ENCODE results near the gene FGF18.

The FGF18 gene

GRCh38 chr5:171469326-171469725 is 49.9 kb downstream of the FGF18 start:
- Histone ChIP-seq H2AFZ (ENCODE audit: low read depth, low read length) (no peak overlapping the region), H3K4me1 (ENCODE audit: control insufficient read depth, insufficient read depth, low read depth, low read length) (no peaks in the 10 kb centered on the region), H3K14ac (ENCODE audit: low read length in 2 of 2) (no peak overlapping the region), H3K4me2 (ENCODE audit: low read length, poor library complexity, severe bottlenecking) (no peak overlapping the region), H3K18ac (ENCODE audit: low read depth in 1 of 2, low read length in 2 of 2) (no peak overlapping the region), H2BK120ac (ENCODE audit: low read depth, low read length) (no peak overlapping the region), H2BK15ac (ENCODE audit: low read depth, poor library complexity, severe bottlenecking) (no peak overlapping the region), H3K9ac (ENCODE audit: low read length) (no peak overlapping the region), H3K4ac (ENCODE audit: low read depth in 1 of 2, low read length in 2 of 2) (no peak overlapping the region), H2AK5ac (ENCODE audit: low read length, severe bottlenecking) (no peak overlapping the region), H3K4me3 (ENCODE audit: insufficient read depth in 1 of 2, low read depth in 1 of 2, low read length in 2 of 2) (no peak overlapping the region), H4K91ac (ENCODE audit: low read length) (no peak overlapping the region), H4K8ac (ENCODE audit: low read length) (no peak overlapping the region), H3K27ac (ENCODE audit: low read length, poor library complexity, severe bottlenecking) (no peak overlapping the region), H3K36me3 (ENCODE audit: control insufficient read depth in 1 of 2, insufficient read depth in 2 of 2, low read depth in 1 of 2, low read length in 2 of 2) (no peaks in the 10 kb centered on the region), H3K23ac (ENCODE audit: low read length in 2 of 2) (no peak overlapping the region), H2BK5ac (ENCODE audit: low read depth, low read length, poor library complexity, severe bottlenecking) (no peak overlapping the region), H3K9me3 (ENCODE audit: control insufficient read depth, low read length) (no peaks in the 10 kb centered on the region), H3K27me3 (ENCODE audit: control insufficient read depth in 1 of 2, insufficient read depth in 1 of 2, low read length in 2 of 2) (peaks cover 0 to 9% of the 10 kb centered on the region in 2 experiments), H3K79me1 (replicated peaks; ENCODE audit: low read length, poor library complexity, severe bottlenecking) (no peaks in the 10 kb centered on the region), H2BK12ac (ENCODE audit: low read length in 2 of 2) (no peak overlapping the region)
- 54% methylated on average over 2 of the region's 4 CpGs for WGBS
- DNase-seq = no peak

GRCh38 chr5:171470420-171470819 is 51.0 kb downstream of the FGF18 start:
- H3K27ac ChIP-seq (ENCODE audit: low read length, poor library complexity, severe bottlenecking) = no peak overlapping the region

GRCh38 chr5:171474230-171474813 is 54.9 kb downstream of the FGF18 start:
- no peak overlapping the region for H3K18ac ChIP-seq (ENCODE audit: low read depth in 1 of 2, low read length in 2 of 2)
- H3K36me3 ChIP-seq (ENCODE audit: control insufficient read depth in 1 of 2, insufficient read depth in 2 of 2, low read depth in 1 of 2, low read length in 2 of 2) = no peaks in the 10 kb centered on the region
- H2BK5ac ChIP-seq (ENCODE audit: low read depth, low read length, poor library complexity, severe bottlenecking) = no peak overlapping the region
- H2BK15ac ChIP-seq (ENCODE audit: low read depth, poor library complexity, severe bottlenecking) = no peak overlapping the region
- H2AK5ac ChIP-seq (ENCODE audit: low read length, severe bottlenecking) = no peak overlapping the region
- H3K4me2 ChIP-seq (ENCODE audit: low read length, poor library complexity, severe bottlenecking) = no peak overlapping the region
- H3K4me1 ChIP-seq (ENCODE audit: control insufficient read depth, insufficient read depth, low read depth, low read length) = no peaks in the 10 kb centered on the region
- no peak overlapping the region for H3K4me3 ChIP-seq (ENCODE audit: insufficient read depth in 1 of 2, low read depth in 1 of 2, low read length in 2 of 2)
- no peak overlapping the region for H2AFZ ChIP-seq (ENCODE audit: low read depth, low read length)
- H4K8ac ChIP-seq (ENCODE audit: low read length) = no peak overlapping the region
- H3K23ac ChIP-seq (ENCODE audit: low read length in 2 of 2) = no peak overlapping the region
- H3K27ac ChIP-seq (ENCODE audit: low read length, poor library complexity, severe bottlenecking) = no peak overlapping the region
- no peak overlapping the region for H2BK12ac ChIP-seq (ENCODE audit: low read length in 2 of 2)
- peaks cover 5 to 32% of the 10 kb centered on the region in 2 experiments for H3K27me3 ChIP-seq (ENCODE audit: control insufficient read depth in 1 of 2, insufficient read depth in 1 of 2, low read length in 2 of 2)
- peak overlapping the region in 1 of 2 experiments; percentile 79 for H3K14ac ChIP-seq (ENCODE audit: low read length in 2 of 2)
- no peak overlapping the region for H2BK120ac ChIP-seq (ENCODE audit: low read depth, low read length)
- no peaks in the 10 kb centered on the region for H3K79me1 ChIP-seq (replicated peaks; ENCODE audit: low read length, poor library complexity, severe bottlenecking)
- 95% methylated on average over 15 of the region's 16 CpGs for WGBS
- DNase-seq = no peak
- no peak overlapping the region for H3K4ac ChIP-seq (ENCODE audit: low read depth in 1 of 2, low read length in 2 of 2)
- H3K9ac ChIP-seq (ENCODE audit: low read length) = no peak overlapping the region
- H3K9me3 ChIP-seq (ENCODE audit: control insufficient read depth, low read length) = no peaks in the 10 kb centered on the region
- H4K91ac ChIP-seq (ENCODE audit: low read length) = no peak overlapping the region

More at GRCh38 chr5:171470420-171470819, 51.0 kb downstream of the FGF18 start:
- H3K4me3 ChIP-seq (ENCODE audit: insufficient read depth in 1 of 2, low read depth in 1 of 2, low read length in 2 of 2) = no peak overlapping the region
- no peak overlapping the region for H2AFZ ChIP-seq (ENCODE audit: low read depth, low read length)
- H2BK120ac ChIP-seq (ENCODE audit: low read depth, low read length) = no peak overlapping the region
- H3K4ac ChIP-seq (ENCODE audit: low read depth in 1 of 2, low read length in 2 of 2) = no peak overlapping the region
- H3K36me3 ChIP-seq (ENCODE audit: control insufficient read depth in 1 of 2, insufficient read depth in 2 of 2, low read depth in 1 of 2, low read length in 2 of 2) = no peaks in the 10 kb centered on the region
- no peak overlapping the region for H3K23ac ChIP-seq (ENCODE audit: low read length in 2 of 2)
- H3K4me2 ChIP-seq (ENCODE audit: low read length, poor library complexity, severe bottlenecking) = no peak overlapping the region
- H3K18ac ChIP-seq (ENCODE audit: low read depth in 1 of 2, low read length in 2 of 2) = no peak overlapping the region
- no peaks in the 10 kb centered on the region for H3K9me3 ChIP-seq (ENCODE audit: control insufficient read depth, low read length)
- no peak overlapping the region for H2BK12ac ChIP-seq (ENCODE audit: low read length in 2 of 2)
- H3K14ac ChIP-seq (ENCODE audit: low read length in 2 of 2) = no peak overlapping the region
- no peaks in the 10 kb centered on the region for H3K4me1 ChIP-seq (ENCODE audit: control insufficient read depth, insufficient read depth, low read depth, low read length)
- H4K91ac ChIP-seq (ENCODE audit: low read length) = no peak overlapping the region
- no peak for DNase-seq
- 96% methylated on average over 15 of the region's 15 CpGs for WGBS
- H3K27me3 ChIP-seq (ENCODE audit: control insufficient read depth in 1 of 2, insufficient read depth in 1 of 2, low read length in 2 of 2) = peaks cover 0 to 7% of the 10 kb centered on the region in 2 experiments
- no peak overlapping the region for H4K8ac ChIP-seq (ENCODE audit: low read length)
- no peak overlapping the region for H2BK15ac ChIP-seq (ENCODE audit: low read depth, poor library complexity, severe bottlenecking)
- no peaks in the 10 kb centered on the region for H3K79me1 ChIP-seq (replicated peaks; ENCODE audit: low read length, poor library complexity, severe bottlenecking)
- H3K9ac ChIP-seq (ENCODE audit: low read length) = no peak overlapping the region
- H2AK5ac ChIP-seq (ENCODE audit: low read length, severe bottlenecking) = no peak overlapping the region
- H2BK5ac ChIP-seq (ENCODE audit: low read depth, low read length, poor library complexity, severe bottlenecking) = no peak overlapping the region

DNA sequence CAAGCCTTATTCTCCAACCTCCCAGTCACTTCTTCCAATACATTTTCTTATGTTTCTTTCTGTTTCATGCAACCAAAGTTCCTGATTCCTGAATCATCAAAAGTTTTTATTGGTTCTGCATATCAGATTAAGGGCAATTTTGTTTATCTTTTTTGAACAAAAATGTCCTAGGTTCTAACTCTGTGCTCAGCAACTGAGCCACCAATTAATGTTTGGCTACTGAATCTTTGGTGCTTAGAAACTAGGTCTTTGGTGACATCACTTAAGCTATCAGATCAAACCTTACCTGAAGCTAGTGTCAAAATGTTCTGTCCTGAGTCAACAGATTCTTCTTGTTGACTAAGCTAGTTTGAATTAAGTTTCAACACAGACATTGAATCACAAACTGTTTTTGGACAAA is 56.1 kb downstream of the FGF18 start:
- H3K27ac ChIP-seq (ENCODE audit: low read length, poor library complexity, severe bottlenecking) = no peak overlapping the region
- H3K9ac ChIP-seq (ENCODE audit: low read length) = no peak overlapping the region
- H3K79me1 ChIP-seq (replicated peaks; ENCODE audit: low read length, poor library complexity, severe bottlenecking) = no peaks in the 10 kb centered on the region
- no peak overlapping the region for H2AK5ac ChIP-seq (ENCODE audit: low read length, severe bottlenecking)
- H2BK12ac ChIP-seq (ENCODE audit: low read length in 2 of 2) = no peak overlapping the region
- peaks cover 11 to 40% of the 10 kb centered on the region in 2 experiments for H3K27me3 ChIP-seq (ENCODE audit: control insufficient read depth in 1 of 2, insufficient read depth in 1 of 2, low read length in 2 of 2)
- no peak overlapping the region for H3K4ac ChIP-seq (ENCODE audit: low read depth in 1 of 2, low read length in 2 of 2)
- no peak overlapping the region for H2AFZ ChIP-seq (ENCODE audit: low read depth, low read length)
- no peak for DNase-seq
- no peaks in the 10 kb centered on the region for H3K9me3 ChIP-seq (ENCODE audit: control insufficient read depth, low read length)
- no peak overlapping the region for H3K23ac ChIP-seq (ENCODE audit: low read length in 2 of 2)
- H3K4me3 ChIP-seq (ENCODE audit: insufficient read depth in 1 of 2, low read depth in 1 of 2, low read length in 2 of 2) = no peak overlapping the region
- H2BK15ac ChIP-seq (ENCODE audit: low read depth, poor library complexity, severe bottlenecking) = no peak overlapping the region
- H3K36me3 ChIP-seq (ENCODE audit: control insufficient read depth in 1 of 2, insufficient read depth in 2 of 2, low read depth in 1 of 2, low read length in 2 of 2) = no peaks in the 10 kb centered on the region
- H3K4me2 ChIP-seq (ENCODE audit: low read length, poor library complexity, severe bottlenecking) = no peak overlapping the region
- H4K8ac ChIP-seq (ENCODE audit: low read length) = no peak overlapping the region
- H3K4me1 ChIP-seq (ENCODE audit: control insufficient read depth, insufficient read depth, low read depth, low read length) = no peaks in the 10 kb centered on the region
- H4K91ac ChIP-seq (ENCODE audit: low read length) = no peak overlapping the region
- no peak overlapping the region for H3K14ac ChIP-seq (ENCODE audit: low read length in 2 of 2)
- no peak overlapping the region for H3K18ac ChIP-seq (ENCODE audit: low read depth in 1 of 2, low read length in 2 of 2)
- no peak overlapping the region for H2BK5ac ChIP-seq (ENCODE audit: low read depth, low read length, poor library complexity, severe bottlenecking)
- H2BK120ac ChIP-seq (ENCODE audit: low read depth, low read length) = no peak overlapping the region

Data from mesenchymal stem cell (in vitro differentiated cells and primary cell).